Measurements from ENCODE around the gene USP24.

The USP24 gene

DNA sequence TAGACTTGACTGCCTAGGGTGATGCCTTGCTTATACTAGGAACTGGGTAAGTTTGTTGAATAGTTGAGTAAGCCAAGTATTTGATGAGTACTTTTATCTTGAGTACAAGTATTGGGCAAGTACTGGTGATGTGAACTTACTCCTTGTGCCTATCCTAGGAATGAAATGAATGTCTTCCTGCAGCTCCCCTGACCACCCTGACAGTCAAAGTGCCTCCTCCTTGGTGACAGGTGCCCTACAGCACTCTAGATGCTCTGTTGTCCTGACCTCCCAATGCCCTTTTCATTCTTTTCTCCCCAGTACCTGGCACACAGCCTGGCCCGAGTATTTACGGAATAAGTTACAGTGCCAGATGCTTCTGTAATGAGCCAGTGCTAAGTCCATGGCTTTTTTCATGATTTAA, 150.3 kb downstream of the USP24 start:
- peak; percentile 81 for DNase-seq

DNA sequence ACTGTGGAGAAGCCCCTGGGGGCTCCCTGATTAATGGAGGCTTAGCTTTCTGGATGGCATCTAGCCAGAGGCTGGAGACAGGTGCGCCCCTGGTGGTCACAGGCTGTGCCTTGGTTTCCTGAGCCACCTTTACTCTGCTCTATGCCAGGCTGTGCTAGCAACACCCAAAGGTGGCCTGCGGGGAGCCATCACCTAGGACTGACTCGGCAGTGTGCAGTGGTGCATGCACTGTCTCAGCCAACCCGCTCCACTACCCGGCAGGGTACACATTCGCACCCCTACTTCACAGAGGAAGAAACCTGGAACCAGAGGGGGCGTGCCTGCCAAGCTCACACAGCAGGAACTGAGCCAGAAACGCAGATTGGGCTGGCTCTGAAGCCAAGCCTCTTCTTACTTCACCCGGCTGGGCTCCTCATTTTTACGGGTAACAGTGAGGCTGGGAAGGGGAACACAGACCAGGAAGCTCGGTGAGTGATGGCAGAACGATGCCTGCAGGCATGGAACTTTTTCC, 151.0 kb downstream of the USP24 start:
- DNase-seq, result peak; percentile 80

- peak; percentile 69 for DNase-seq
These were observed 151.6 kb downstream of the USP24 start for GRCh38 chr1:55063577-55063942.

DNA sequence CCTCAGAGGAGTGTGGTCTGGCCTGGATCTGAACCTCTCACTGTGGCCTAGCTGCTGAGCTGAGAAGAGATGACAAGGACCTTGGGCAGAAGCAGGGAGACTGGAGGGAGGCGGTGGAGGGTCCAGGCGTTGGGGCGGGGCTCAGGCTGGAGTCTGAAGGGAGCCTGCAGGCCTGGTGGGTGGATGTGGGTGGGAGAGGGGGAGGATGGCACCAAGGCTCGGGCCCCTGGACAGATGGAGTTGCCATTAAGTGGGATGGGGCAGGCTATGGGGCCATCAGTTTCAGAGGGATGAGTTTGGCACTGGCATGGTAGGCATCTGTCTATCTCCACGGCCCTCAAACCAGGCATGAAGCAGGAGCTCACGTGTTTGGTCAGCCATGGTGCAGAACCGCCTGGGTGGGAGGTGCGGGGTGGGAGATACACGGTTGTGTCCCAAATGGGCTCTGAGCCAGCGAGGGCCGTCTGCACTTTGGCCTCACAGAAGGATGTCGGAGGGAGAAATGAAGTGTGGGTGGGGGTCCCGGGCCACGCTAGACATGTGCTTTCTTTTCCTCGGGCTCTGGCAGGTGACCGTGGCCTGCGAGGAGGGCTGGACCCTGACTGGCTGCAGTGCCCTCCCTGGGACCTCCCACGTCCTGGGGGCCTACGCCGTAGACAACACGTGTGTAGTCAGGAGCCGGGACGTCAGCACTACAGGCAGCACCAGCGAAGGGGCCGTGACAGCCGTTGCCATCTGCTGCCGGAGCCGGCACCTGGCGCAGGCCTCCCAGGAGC, 152.2 kb downstream of the USP24 start:
- peak; percentile 31 for DNase-seq

DNA sequence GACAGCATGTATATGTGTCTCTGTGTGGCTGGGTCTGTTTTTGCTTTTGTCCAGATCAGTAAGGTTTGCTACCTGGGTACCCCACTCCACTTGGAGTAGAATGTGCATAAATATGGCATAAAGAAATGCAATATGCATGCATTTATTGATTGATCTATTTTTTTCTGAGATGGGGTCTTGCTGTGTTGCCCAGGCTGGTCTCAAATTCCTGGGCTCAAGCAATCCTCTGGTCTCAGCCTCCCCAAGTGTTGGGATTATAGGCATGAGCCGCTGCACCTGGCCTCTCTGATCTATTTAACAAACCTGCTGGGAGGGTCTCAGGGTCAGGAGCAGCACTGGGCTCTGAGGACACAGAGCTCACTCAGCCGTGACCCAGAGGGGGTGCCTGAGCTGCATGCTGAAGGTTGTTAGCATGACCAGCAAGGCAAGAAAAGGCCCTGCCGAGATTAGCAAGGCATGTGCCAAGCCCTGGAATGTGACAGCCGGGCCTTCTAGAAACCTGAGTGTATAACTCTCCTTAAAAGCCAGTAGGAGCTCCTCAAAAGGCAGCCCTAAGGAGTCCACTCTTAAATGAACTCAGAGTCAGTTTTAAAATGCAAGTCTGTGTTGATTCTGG, 153.3 kb downstream of the USP24 start:
- no peak for DNase-seq

DNA sequence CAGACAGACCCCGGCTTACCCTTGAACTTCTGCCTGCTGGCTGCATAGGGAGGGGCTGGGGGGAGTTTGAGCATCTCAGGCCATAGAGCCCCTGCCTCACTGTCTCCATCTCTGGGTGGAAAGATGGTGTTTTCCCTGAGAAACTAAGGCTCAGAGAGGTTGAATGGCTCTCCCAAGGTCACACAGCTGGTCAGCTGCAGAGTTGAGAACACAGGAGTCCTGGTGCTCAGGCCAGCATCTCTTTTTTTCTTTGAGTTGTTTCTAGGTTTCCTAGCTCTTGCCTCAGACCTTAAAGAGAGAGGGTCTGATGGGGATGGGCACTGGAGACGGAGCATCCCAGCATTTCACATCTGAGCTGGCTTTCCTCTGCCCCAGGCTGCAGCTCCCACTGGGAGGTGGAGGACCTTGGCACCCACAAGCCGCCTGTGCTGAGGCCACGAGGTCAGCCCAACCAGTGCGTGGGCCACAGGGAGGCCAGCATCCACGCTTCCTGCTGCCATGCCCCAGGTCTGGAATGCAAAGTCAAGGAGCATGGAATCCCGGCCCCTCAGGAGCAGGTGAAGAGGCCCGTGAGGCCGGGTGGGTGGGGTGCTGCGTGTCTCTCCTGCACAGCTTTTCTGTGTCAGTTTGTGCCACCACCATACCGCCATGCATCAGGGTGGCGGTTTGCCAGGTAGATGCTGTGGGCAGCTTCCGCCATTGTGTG, 154.0 kb downstream of the USP24 start:
- peak; percentile 5 for DNase-seq

DNA sequence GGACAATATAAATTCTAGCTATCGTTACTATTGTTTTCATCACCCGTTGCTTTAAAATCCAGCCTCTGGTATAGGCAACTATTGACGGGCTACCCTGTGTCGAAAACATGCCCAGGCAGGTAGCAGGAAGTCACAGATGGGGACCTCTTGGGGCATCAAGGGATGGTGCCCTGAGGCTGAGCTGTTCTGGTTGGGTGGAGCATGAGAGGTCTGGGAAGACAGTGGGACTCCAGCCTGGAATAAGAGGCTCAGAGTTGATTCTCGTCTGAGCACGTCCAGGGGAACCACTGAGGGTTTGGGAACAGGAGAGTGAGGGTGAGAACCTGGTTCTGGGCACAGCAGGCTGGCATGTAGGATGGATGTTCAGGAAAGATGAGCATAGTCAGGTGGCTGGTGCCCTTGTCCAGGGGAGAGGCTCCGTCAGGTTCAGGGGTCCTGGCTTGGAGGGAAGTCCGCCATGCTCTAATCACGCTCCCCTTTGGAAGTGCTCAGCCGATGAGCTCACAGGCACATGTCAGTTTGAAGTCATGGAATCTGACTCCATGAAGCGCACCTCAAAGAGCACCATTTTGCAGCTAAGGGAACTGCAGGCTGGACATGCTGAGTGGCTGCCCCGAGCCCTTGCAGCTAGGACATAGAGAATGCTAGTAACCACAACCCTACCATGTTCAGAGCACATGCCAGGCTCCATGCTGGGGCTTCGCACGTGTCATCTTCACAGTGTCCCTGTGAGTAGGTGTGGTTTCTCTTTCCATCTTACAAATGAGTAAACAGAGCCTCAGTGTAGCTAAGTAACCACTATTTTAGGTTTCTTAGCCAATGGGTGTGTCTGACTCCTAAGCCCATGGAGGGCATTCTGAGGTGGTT, 154.8 kb downstream of the USP24 start:
- DNase-seq, result peak; percentile 74

DNA sequence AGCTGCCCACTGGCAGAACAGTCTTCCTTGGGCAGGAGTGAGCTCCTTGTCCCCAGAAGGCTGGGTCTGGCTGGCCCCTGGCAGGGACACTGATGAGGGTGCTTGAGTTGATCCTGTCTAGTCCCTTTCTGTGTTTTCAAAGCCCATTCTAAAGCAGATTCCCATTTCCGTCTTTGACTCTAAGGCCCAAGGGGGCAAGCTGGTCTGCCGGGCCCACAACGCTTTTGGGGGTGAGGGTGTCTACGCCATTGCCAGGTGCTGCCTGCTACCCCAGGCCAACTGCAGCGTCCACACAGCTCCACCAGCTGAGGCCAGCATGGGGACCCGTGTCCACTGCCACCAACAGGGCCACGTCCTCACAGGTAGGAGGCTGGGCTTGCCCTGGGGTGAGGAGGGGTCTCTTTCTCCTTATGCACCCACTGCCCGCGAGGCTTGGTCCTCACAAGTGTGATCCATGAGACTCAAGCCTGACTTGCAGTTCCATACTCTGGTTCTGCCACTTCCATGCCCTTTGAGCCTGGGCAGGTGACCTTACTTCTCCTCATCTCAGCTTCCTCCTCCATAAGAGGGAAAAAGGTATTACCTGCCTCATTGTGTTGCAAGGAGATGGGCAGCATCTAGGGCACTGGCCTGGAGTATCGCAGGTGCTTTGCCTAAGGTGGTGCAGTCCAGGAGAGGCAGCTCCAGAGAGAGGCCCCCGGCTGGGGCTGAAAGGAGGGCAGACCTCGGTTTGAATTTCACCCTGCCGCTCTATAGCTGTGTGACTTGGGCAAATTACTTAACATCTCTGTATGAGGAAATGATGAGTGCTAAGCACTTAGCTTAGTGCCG, 155.6 kb downstream of the USP24 start:
- DNase-seq, result no peak

GRCh38 chr1:55057956-55058298, 157.2 kb downstream of the USP24 start:
- no peak for DNase-seq

- DNase-seq, result no peak
These were observed 157.8 kb downstream of the USP24 start for GRCh38 chr1:55057270-55057955.

DNA sequence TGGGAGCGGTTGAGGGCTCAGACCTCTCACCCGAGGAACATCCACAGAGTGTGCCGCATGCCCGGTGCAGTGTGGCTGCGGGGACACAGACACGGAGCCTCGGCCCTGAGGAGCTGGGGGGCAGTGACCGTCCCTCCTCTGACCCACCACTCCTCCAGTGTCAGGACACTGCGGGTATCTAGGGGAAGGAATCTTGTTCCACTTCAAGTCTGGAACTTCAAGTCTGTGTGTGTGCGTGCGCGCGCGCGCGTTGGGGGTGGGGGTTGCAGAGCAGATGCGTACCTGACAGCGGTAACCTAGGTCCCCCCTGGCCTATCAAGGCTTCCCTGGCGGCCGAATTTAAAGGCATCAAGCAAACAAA, 158.6 kb downstream of the USP24 start:
- no peak for DNase-seq

DNA sequence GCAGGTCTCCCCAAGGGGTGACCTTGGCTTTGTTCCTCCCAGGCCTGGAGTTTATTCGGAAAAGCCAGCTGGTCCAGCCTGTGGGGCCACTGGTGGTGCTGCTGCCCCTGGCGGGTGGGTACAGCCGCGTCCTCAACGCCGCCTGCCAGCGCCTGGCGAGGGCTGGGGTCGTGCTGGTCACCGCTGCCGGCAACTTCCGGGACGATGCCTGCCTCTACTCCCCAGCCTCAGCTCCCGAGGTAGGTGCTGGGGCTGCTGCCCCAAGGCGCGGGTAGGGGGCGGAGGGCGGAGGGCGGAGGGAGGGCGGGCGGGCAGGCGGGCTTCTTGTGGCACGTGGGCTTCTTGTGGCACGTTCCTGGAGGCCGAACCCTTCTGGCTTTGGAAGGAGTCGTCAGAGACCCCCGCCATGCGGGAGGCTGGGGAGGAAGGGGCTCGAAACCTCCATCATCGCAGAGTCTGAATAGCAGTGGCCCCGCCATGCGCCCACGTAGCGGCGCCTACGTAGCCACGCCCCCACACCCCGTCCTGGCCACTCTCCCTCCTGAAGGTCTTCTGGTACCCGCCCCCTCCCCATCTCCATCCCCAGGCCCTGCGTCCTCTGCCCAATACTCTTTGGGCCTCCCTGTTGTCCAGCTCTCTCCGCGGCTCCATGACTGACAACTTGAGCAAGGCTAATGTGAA, 159.1 kb downstream of the USP24 start:
- no peak for DNase-seq

DNA sequence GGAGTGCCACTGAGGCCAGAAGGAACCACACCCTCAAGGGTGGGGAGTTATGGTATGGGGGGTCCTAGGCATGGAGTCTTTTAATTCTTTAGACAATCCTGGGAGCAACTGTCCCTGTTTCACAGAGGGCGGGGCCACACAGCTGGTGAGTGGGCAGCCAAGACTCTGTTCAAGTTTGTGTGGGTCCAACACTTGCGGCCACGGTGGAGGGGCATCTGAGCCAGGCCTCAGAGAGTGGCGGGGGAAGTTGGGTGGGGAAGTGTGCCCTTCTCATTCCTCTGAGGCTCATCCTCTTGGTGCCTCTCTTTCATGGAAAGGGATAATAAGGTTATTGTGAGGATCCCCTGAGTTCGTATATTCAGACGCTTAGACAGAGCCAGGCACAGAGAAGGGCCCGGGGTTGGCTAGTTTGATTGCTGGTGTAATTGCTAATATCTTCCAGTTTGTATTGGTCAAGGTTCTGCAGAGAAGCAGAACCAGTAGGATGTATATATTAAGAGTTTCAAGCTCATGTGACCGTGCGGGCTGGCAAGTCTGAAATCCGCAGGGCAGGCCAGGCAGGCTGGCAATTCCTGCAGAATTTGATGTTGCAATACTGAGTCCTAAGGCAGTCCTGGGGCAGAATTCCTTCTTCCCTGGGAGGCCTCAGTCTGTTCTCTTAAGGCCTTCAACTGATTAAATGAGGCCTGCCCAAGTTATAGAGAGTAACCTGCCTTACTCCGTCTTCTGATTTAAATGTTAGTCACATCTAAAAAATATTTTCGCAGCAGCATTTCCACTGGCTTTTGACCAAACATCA, 159.9 kb downstream of the USP24 start:
- no peak for DNase-seq

DNA sequence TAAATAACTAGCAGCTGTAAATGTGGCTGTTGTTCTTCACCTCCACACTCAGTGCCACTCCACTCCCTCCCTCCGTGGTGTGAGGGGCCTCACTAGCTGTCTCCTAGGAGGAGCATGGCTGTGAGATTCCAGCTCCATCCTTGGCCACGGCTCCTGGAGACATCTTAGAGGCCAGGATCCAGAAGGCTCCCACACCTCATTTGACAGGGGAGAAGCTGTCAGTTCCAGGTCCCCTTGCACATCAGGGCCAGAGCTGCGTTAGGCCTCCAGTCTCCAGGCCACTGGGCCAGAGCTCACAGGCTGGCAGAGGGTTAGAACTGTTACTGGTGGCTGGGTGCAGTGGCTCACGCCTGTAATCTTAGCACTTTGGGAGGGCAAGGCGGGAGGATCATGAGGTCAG, 160.8 kb downstream of the USP24 start:
- DNase-seq, result no peak

DNA sequence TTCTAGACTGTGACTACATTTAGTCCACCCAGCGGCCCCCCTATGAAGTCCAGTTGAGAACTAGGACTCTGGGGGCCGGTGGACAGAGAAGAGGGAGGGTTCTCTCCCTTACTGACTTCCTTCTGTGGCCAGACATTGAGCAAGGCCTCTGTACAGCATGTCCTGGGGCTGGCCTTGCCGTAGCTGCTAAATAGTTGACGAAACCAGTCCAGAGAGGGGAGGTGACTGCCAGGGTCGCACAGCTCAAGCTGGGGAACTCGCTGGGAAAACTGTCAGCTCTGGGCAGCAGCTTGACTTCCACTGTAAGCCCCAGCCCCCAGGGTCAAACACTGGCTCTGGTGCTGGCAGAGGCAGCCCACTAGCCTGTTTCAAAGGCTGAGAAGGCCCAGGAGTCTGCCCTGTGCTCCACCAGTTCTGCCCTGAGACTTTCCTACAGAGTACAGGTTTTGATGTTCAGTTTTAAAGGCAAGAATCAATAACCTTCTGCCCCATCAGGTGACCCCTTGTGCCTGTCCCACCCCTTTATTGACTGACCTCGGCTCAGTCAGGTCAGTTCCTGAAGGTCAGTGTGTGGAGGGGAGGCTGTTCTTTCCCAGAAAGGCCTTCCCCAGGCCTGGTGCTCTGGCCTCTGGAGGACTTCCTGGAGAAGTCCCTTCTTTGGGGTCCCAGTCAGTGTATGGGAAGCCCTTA, 161.8 kb downstream of the USP24 start:
- DNase-seq, result no peak

DNA sequence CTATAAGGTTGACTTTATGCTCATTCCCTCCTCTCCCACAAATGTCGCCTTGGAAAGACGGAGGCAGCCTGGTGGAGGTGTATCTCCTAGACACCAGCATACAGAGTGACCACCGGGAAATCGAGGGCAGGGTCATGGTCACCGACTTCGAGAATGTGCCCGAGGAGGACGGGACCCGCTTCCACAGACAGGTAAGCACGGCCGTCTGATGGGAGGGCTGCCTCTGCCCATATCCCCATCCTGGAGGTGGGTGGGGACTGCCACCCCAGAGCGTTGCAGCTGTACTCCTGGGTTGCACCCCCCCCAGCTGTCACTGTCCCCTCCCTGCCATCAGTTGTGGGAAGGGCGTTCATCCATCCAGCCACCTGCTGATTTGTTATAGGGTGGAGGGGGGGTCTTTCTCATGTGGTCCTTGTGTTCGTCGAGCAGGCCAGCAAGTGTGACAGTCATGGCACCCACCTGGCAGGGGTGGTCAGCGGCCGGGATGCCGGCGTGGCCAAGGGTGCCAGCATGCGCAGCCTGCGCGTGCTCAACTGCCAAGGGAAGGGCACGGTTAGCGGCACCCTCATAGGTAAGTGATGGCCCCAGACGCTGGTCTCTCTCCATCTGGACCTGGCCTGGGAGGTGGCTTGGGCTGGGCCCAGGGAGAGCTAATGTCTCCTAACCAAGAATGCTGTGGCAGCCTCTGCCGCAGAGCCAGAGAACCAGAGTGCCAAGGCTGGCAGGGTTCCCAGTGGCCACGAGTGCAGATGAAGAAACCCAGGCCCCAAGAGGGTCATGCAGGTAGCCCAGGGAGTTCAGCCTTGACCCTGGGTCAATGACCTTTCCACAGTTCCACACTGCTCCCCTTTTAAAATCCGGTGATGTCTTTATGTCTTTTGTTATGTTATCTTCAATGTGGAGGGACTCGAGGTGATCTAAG, 162.7 kb downstream of the USP24 start:
- DNase-seq, result no peak

- no peak for DNase-seq
These were observed 163.5 kb downstream of the USP24 start for GRCh38 chr1:55051621-55052020.

GRCh38 chr1:55051169-55051568, 164.0 kb downstream of the USP24 start:
- no peak for DNase-seq

Measured in NCI-H69 (cell line).